ENCODE results near the gene KCNK1.

Gene KCNK1

GRCh38 chr1:233640179-233640578 is 26.3 kb downstream of the KCNK1 start:
- DNase-seq: no peak

- DNase-seq: no peak
These were observed 27.1 kb downstream of the KCNK1 start for GRCh38 chr1:233641029-233641428.

GRCh38 chr1:233647073-233647472 is 33.2 kb downstream of the KCNK1 start:
- no peak for DNase-seq

- no peak for DNase-seq
These were observed 33.7 kb downstream of the KCNK1 start for GRCh38 chr1:233647636-233648035.

DNA sequence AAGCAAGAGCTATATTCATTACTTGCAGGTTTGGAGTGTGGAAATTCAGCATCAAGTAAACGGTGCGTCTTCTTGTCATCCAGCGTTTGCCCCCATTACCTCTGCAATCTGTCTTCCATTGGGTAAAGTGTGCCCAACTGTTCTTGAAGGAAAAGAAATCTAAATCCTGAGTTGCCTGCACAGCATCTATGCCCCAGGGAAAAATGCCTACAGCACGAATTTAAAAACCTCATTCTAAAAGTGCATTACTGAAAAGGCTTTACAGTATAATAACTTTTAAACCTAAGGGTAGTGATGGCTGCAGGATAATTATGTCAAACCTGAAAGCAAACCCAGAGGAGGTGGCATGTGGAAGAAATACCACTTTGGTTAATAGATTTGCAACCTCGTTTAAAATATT is 37.2 kb downstream of the KCNK1 start:
- no peak for DNase-seq

DNA sequence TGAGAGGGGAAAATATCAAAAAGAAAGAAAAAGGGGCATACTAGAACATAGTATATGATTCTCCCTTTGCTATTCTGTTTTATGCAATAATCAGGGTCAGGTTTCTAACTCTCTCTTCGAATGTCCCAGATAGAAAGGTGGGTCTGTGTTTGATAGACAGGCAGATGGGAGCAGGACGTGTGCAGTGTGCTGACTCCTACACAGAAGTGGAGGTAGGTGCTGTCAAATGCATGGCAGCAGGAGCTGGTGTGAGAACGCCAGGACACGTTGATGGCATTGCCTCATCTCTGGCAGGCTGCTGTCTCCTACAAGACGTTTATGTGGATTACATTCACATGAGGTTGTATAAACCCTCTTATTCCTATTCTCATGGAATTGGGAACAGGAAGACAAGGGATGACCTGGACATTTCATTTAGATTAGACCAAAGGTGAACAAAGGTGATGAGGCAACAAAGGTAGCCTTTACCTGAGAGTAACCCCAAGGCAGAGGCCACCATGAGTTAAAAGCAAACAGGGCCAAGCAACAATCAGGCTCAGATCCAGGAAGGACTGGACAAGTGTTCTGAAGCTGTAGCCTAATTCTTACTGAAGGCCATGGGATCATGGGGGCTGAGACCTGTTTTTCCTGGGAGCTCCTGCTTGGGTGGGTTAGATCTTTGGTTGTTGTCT is 37.8 kb downstream of the KCNK1 start:
- no peak for DNase-seq

GRCh38 chr1:233652526-233652925 is 38.6 kb downstream of the KCNK1 start:
- DNase-seq: no peak

- DNase-seq: no peak
These were observed 40.9 kb downstream of the KCNK1 start for GRCh38 chr1:233654658-233655280.

- no peak for DNase-seq
These were observed 41.4 kb downstream of the KCNK1 start for GRCh38 chr1:233655301-233655740.

DNA sequence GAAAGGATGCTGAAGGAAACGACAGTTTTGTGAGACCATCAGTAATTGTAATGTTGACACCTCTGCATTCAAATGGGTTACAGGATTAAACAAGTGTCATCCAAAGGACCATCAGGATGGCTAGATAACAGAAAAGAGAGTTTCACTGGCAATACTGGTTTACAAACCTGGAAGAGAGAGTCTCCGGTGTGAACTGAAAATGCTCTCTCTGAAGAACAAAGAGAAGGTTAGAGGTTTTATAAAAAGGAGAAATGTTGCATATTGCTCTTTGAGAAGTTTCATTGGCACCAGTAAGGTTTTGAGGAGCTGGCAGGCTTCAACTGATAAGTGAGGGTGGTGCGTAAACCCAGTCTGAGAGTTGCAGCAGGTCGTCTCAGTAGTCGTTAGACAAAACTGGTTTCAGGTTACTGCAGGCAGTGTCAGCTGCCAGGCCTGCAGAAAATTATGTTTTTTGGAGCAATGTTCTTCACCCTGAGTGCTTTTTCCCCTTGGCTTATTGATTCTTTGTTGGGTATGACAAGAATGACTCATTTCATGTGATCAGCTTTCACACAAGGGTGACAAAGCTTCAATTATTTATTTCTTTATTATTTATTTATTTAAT is 42.2 kb downstream of the KCNK1 start:
- DNase-seq: no peak

- DNase-seq: no peak
These were observed 42.8 kb downstream of the KCNK1 start for GRCh38 chr1:233656687-233657086.

DNA sequence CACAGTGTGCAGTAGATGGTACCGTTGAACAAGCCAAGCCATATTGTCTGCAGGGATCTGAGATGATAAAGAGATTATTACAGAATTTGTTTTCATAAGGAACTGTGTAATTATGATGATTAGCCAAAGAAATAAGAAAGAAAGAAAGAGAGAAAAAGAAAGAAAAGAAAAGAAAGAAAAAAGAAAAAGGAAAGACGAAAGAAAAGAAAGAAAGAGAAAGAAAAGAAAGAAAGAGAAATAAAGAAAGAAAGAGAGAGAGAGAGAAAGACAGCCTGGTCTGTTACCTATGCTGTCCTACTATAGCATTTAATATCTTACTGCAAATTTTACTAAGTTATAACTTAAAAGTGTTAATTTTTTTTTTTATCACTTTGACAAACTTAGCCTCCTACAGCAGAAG is 43.6 kb downstream of the KCNK1 start:
- no peak for DNase-seq

- DNase-seq: no peak
These were observed 45.6 kb downstream of the KCNK1 start for GRCh38 chr1:233659495-233659894.

- DNase-seq: no peak
These were observed 47.7 kb downstream of the KCNK1 start for GRCh38 chr1:233661376-233662159.

GRCh38 chr1:233662575-233663304 is 48.8 kb downstream of the KCNK1 start:
- no peak for DNase-seq

DNA sequence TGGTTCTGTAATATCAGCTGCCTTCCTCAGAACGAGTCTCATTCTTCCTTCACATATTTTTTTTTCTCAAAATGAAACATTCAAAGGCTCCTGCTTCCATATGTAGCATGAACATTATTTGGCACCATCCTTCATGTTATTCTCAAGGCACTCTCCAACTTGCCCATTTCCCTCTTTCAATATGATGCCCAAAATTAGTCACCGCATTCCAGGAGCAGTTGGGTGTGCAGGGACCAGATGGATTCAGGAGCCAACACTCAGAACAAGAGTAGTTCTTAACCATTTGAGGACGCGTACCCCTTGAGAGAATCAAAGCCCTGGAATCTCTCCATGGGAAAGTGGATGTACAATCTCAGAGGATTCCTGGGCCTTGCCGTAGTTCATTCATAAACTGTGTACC is 50.3 kb downstream of the KCNK1 start:
- no peak for DNase-seq

- DNase-seq: no peak
These were observed 51.1 kb downstream of the KCNK1 start for GRCh38 chr1:233664804-233665574.

- no peak for DNase-seq
These were observed 51.8 kb downstream of the KCNK1 start for GRCh38 chr1:233665575-233666270.

DNA sequence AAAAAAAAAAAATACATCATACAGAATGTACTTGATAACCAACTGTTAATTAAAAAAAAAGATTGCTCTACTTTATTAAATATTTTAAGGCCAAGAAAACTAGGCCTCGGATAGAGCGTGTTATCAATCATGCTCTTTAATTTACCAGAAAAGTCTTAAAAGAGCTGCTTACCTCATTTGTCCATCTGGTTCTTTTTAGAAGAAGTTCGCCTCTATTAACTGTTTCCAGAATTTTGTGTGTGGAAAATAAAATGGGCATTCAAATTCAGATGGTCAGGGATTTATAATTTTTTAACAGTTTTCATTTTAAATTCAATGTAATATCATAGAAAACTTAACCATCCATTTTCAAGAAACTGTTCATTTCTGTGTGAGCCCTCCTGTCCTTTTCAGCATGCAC is 53.8 kb downstream of the KCNK1 start:
- no peak for DNase-seq

GRCh38 chr1:233668146-233668724 is 54.3 kb downstream of the KCNK1 start:
- no peak for DNase-seq

DNA sequence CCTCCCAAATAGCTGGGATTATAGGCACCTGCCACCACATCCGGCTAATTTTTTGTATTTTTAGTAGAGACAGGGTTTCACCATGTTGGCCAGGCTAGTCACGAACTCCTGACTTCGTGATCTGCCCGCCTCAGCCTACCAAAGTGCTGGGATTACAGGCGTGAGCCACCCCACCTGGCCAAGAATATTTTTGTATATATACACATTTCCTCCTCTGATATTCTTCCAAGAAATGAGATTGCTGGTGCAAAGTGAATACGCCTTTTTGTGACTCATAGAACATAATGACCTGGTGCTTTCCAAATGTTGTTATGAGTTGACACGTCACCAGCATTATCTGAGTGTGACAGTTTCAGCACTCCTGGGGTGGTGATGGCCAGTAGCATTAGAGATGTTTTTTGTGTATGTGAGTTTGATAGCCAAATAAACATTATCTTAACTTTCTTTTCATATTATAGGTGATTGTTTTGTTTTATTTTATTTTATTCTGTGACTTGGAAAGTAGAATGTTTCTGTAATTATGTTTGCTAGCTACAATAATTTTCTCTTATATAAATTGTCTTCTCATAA is 54.9 kb downstream of the KCNK1 start:
- DNase-seq: no peak

Measured in HCEC 1CT (cell line).